CD4-positive, alpha-beta T cell (primary cell): ENCODE results near the gene PNKP. TPM values are rescaled to one million over a fixed set of nuclear protein-coding genes. Genes with fewer than 3 reads are reported as not detected.

Experiments used
- ATAC-seq: fragments of 200-7000 bp; cut with Tn5 transposase; one replicate; pipeline ENCODE4 v1.10.0; 2022; ENCODE audit warnings: mild to moderate bottlenecking; ENCODE audit not compliant: poor library complexity
- CTCF ChIA-PET: fragments of 350-600 bp; sonication (Branson Sonifier 250); formaldehyde crosslinking; loops from one replicate; lab custom pipeline; 2021; ENCODE audit warnings: antibody characterized with exemption, inconsistent platforms; lab: Charles Lee
- POLR2A ChIA-PET: fragments of 350-600 bp; sonication (Branson Sonifier 250); formaldehyde crosslinking; loops from one replicate; lab custom pipeline; 2021; ENCODE audit warnings: antibody characterized with exemption, inconsistent platforms; lab: Charles Lee
- DNase-seq, 14 experiments: peaks; one replicate each; pipeline ENCODE4 v3.0.0-alpha.2; 2013 to 2020; ENCODE audit warnings: mixed read lengths in 2 of 14
- H3K27ac ChIP-seq, 2 donors: one replicate each; pipeline versions ENCODE4 v1.5.1 to v1.7.0; 2013; ENCODE audit warnings: low read length in 2 of 2, low read depth in 1 of 2, mild to moderate bottlenecking in 1 of 2
- H3K27me3 ChIP-seq, 2 experiments: 1 replicate in 1 of 2; 2 replicates in 1 of 2; pipeline versions ENCODE4 v1.6.1 to v1.7.0; 2013; ENCODE audit warnings: low read length in 2 of 2, control low read depth in 1 of 2, mild to moderate bottlenecking in 1 of 2, moderate library complexity in 1 of 2; ENCODE audit not compliant: insufficient read depth in 2 of 2, control insufficient read depth in 1 of 2
- H3K36me3 ChIP-seq: one replicate; pipeline ENCODE4 v1.6.1; 2013; ENCODE audit warnings: low read length, control low read depth; ENCODE audit not compliant: insufficient read depth
- H3K4me1 ChIP-seq: one replicate; pipeline ENCODE4 v1.6.1; 2013; ENCODE audit warnings: low read length, control low read depth; ENCODE audit not compliant: insufficient read depth
- H3K4me3 ChIP-seq: one replicate; pipeline ENCODE4 v1.5.1; 2013; ENCODE audit warnings: mild to moderate bottlenecking, low read length, moderate library complexity
- H3K9me3 ChIP-seq, 2 experiments: 1 replicate in 1 of 2; 2 replicates in 1 of 2; pipeline versions ENCODE4 v1.6.1 to v1.7.0; 2013; ENCODE audit warnings: low read length in 2 of 2, mild to moderate bottlenecking in 2 of 2, control low read depth in 1 of 2, moderate library complexity in 1 of 2; ENCODE audit not compliant: control insufficient read depth in 1 of 2, insufficient read depth in 1 of 2
- H3K27ac Mint-ChIP-seq: one replicate; pipeline ENCODE4 v1.8.0; 2020; ENCODE audit warnings: mixed read lengths
- H3K27me3 Mint-ChIP-seq: one replicate; pipeline ENCODE4 v1.8.0; 2021; ENCODE audit warnings: mixed read lengths
- H3K36me3 Mint-ChIP-seq: one replicate; pipeline ENCODE4 v1.8.0; 2021; ENCODE audit warnings: low read depth, mixed read lengths
- H3K4me1 Mint-ChIP-seq: one replicate; pipeline ENCODE4 v1.8.0; 2021; ENCODE audit warnings: low read depth, mixed read lengths
- H3K4me3 Mint-ChIP-seq: one replicate; pipeline ENCODE4 v1.8.0; 2020; ENCODE audit warnings: mild to moderate bottlenecking, mixed read lengths
- H3K9me3 Mint-ChIP-seq: one replicate; pipeline ENCODE4 v1.8.0; 2020; ENCODE audit warnings: mixed read lengths
- intact Hi-C, 2 experiments: fragments of 100-400 bp; cut with DNase I in 1 of 2; cut with micrococcal nuclease in 1 of 2; formaldehyde crosslinking; loops; one replicate each; pipeline versions ENCODE4 v1.15.1 to v1.9.0; 2023 to 2025; cut with DNase I, micrococcal nuclease
- total RNA-seq, 174 experiments: library from RNA in 2 of 174; stranded (reverse) in 2 of 174; gene quantifications; one replicate each; pipeline ENCODE4 v1.2.3 and lab custom pipeline; 2021 to 2026
- TF ChIP-seq, protein P1 (sequence below): fragments of 200-600 bp; IDR thresholded peaks from one replicate; pipeline ENCODE4 v1.8.0; 2022; ENCODE audit warnings: antibody characterized with exemption, mild to moderate bottlenecking

The PNKP gene
- total RNA-seq, 2 experiments from 2014 or later = 96.1 to 98.1 TPM

DNA sequence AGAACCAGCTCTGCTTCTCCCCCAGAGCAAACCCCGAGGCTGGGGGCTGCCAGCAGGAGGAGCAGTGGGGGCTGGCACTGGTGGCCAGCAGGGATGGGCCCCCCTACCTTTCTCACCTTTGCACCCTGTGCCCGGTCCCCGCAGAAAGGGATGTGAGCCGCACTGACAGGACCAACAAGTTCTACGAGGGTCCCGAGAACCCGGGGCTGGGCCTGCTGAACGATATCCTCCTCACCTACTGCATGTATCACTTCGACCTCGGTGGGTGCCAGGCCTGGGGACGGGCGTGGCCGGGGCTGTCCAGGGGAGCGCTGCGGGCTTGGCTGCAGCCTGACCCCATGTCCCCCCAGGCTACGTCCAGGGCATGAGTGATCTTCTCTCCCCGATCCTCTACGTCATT is 16.7 kb upstream of the PNKP start:
- Histone ChIP-seq H3K36me3 (peaks cover 70% of the 10 kb centered on the region), H3K4me3 (no peak overlapping the region), H3K4me1 (peaks cover 10% of the 10 kb centered on the region), H3K27me3 (no peaks in the 10 kb centered on the region), H3K27ac (no peak overlapping the region), H3K9me3 (peaks cover 0 to 3% of the 10 kb centered on the region in 2 experiments)
- POLR2A ChIA-PET = no interaction called here
- intact Hi-C loops = no loop called here
- ATAC-seq = no peak
- TF ChIP-seq, protein P1, sequence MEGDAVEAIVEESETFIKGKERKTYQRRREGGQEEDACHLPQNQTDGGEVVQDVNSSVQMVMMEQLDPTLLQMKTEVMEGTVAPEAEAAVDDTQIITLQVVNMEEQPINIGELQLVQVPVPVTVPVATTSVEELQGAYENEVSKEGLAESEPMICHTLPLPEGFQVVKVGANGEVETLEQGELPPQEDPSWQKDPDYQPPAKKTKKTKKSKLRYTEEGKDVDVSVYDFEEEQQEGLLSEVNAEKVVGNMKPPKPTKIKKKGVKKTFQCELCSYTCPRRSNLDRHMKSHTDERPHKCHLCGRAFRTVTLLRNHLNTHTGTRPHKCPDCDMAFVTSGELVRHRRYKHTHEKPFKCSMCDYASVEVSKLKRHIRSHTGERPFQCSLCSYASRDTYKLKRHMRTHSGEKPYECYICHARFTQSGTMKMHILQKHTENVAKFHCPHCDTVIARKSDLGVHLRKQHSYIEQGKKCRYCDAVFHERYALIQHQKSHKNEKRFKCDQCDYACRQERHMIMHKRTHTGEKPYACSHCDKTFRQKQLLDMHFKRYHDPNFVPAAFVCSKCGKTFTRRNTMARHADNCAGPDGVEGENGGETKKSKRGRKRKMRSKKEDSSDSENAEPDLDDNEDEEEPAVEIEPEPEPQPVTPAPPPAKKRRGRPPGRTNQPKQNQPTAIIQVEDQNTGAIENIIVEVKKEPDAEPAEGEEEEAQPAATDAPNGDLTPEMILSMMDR = no peak
- Mint-ChIP-seq H3K9me3 (no peaks in the 10 kb centered on the region), H3K4me1 (peaks cover 2% of the 10 kb centered on the region), H3K36me3 (peaks cover 53% of the 10 kb centered on the region), H3K27me3 (no peaks in the 10 kb centered on the region), H3K27ac (no peak overlapping the region), H3K4me3 (no peak overlapping the region)
- CTCF ChIA-PET = no interaction called here
- DNase-seq = no peak

- Histone ChIP-seq H3K4me1 (peaks cover 20% of the 10 kb centered on the region), H3K27me3 (no peaks in the 10 kb centered on the region), H3K4me3 (no peak overlapping the region), H3K9me3 (peaks cover 0 to 3% of the 10 kb centered on the region in 2 experiments), H3K36me3 (peaks cover 76% of the 10 kb centered on the region), H3K27ac (no peak overlapping the region)
- ATAC-seq = no peak
- Mint-ChIP-seq H3K36me3 (peaks cover 60% of the 10 kb centered on the region), H3K27me3 (no peaks in the 10 kb centered on the region), H3K9me3 (no peaks in the 10 kb centered on the region), H3K4me3 (no peak overlapping the region), H3K27ac (no peak overlapping the region), H3K4me1 (peaks cover 10% of the 10 kb centered on the region)
- DNase-seq = no peak
- intact Hi-C loops = no loop called here
- ChIA-PET POLR2A (no interaction called here), CTCF (no interaction called here)
- TF ChIP-seq, protein P1 = no peak
These were observed 15.7 kb upstream of the PNKP start for GRCh38 chr19:49883094-49883493.

DNA sequence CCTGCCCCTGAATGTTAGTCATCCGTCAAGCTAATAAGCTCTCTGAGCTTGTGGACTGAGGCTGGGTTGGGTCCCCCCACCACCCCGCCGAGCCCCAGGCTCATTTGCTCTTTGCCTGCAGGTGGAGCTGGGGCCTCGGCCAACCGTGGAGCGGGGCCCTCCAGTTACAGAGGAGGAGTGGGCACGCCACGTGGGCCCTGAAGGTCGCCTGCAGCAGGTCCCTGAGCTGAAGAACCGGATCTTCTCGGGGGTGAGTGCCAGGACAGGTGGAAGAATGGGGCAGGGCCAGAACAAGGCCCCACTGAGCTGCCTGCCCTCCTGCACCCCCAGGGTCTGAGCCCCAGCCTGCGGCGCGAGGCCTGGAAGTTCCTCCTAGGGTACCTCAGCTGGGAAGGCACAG is 15.3 kb upstream of the PNKP start:
- peaks cover 64% of the 10 kb centered on the region for H3K36me3 Mint-ChIP-seq
- CTCF ChIA-PET = no interaction called here
- H3K4me3 Mint-ChIP-seq = no peak overlapping the region
- Histone ChIP-seq H3K27me3 (no peaks in the 10 kb centered on the region), H3K36me3 (peaks cover 76% of the 10 kb centered on the region), H3K4me1 (peaks cover 23% of the 10 kb centered on the region), H3K9me3 (peaks cover 0 to 3% of the 10 kb centered on the region in 2 experiments), H3K27ac (no peak overlapping the region), H3K4me3 (no peak overlapping the region)
- no peaks in the 10 kb centered on the region for H3K9me3 Mint-ChIP-seq
- intact Hi-C loops = no loop called here
- no peaks in the 10 kb centered on the region for H3K27me3 Mint-ChIP-seq
- TF ChIP-seq, protein P1 = no peak
- POLR2A ChIA-PET = no interaction called here
- H3K4me1 Mint-ChIP-seq = peaks cover 13% of the 10 kb centered on the region
- no peak overlapping the region for H3K27ac Mint-ChIP-seq
- ATAC-seq (no peak), DNase-seq (no peak)
